Caki2 (cell line): ENCODE results near the gene GNPAT. TPM values are rescaled to one million over a fixed set of nuclear protein-coding genes. Genes with fewer than 3 reads are reported as not detected.

Experiments used
- DNase-seq: peaks from one replicate; pipeline ENCODE4 v3.0.0-alpha.2; 2015; ENCODE audit warnings: low read depth
- in situ Hi-C: cut with HindIII; loops from 2 replicates; pipeline ENCODE4 v1.10.0; 2016; ENCODE audit warnings: low sequenced_read_pairs, low pct_unique_long_range_greater_than_20kb, mixed read lengths
- total RNA-seq: library from RNA; depleted of rRNA; stranded (reverse); fragments of >200 nt; shearing (Covaris generic); gene quantifications from 2 replicates; pipeline ENCODE4 v1.2.3, GENCODE V29; 2014; ENCODE audit warnings: low replicate concordance

GNPAT gene
- total RNA-seq, 1 experiment from 2014 or later, result 59.4 TPM

GRCh38 chr1:231284441-231284840 is 43.4 kb downstream of the GNPAT start:
- in situ Hi-C loops, result no loop called here
- DNase-seq, result no peak

GRCh38 chr1:231286603-231287002 is 45.6 kb downstream of the GNPAT start:
- DNase-seq, result no peak
- in situ Hi-C loops, result no loop called here

- in situ Hi-C loops, result no loop called here
- DNase-seq, result no peak
These were observed 54.9 kb downstream of the GNPAT start for GRCh38 chr1:231295938-231296337.

GRCh38 chr1:231301990-231302389 is 61.0 kb downstream of the GNPAT start:
- in situ Hi-C loops, result no loop called here
- DNase-seq, result no peak

GRCh38 chr1:231310391-231310934 is 69.5 kb downstream of the GNPAT start:
- in situ Hi-C loops, result no loop called here
- no peak for DNase-seq

GRCh38 chr1:231311720-231312431 is 70.9 kb downstream of the GNPAT start:
- in situ Hi-C loops, result no loop called here
- no peak for DNase-seq

GRCh38 chr1:231312432-231312788 is 71.4 kb downstream of the GNPAT start:
- DNase-seq, result no peak
- in situ Hi-C loops, result no loop called here

- in situ Hi-C loops, result no loop called here
- DNase-seq, result no peak
These were observed 72.6 kb downstream of the GNPAT start for GRCh38 chr1:231313661-231314060.

- in situ Hi-C loops, result no loop called here
- peak; percentile 27 for DNase-seq
These were observed 74.9 kb downstream of the GNPAT start for GRCh38 chr1:231315887-231316286.

- in situ Hi-C loops, result no loop called here
These were observed 76.4 kb downstream of the GNPAT start for GRCh38 chr1:231317306-231318014.

GRCh38 chr1:231318015-231318355 is 77.0 kb downstream of the GNPAT start:
- in situ Hi-C loops, result no loop called here
- no peak for DNase-seq

More at GRCh38 chr1:231317306-231318014, 76.4 kb downstream of the GNPAT start:
- no peak for DNase-seq

GRCh38 chr1:231318568-231318967 is 77.6 kb downstream of the GNPAT start:
- DNase-seq, result no peak
- in situ Hi-C loops, result no loop called here

GRCh38 chr1:231319080-231319479 is 78.1 kb downstream of the GNPAT start:
- in situ Hi-C loops, result no loop called here
- DNase-seq, result no peak

- in situ Hi-C loops, result no loop called here
These were observed 82.0 kb downstream of the GNPAT start for GRCh38 chr1:231322880-231323530.

GRCh38 chr1:231324660-231325059 is 83.6 kb downstream of the GNPAT start:
- no peak for DNase-seq
- in situ Hi-C loops, result no loop called here

More at GRCh38 chr1:231322880-231323530, 82.0 kb downstream of the GNPAT start:
- DNase-seq, result no peak

GRCh38 chr1:231326248-231326647 is 85.2 kb downstream of the GNPAT start:
- in situ Hi-C loops, result no loop called here
- DNase-seq, result no peak
